H1 (cell line): ENCODE data around the gene LAMC3. TPM values are rescaled to one million over a fixed set of nuclear protein-coding genes. Genes with fewer than 3 reads are reported as not detected.

Source experiments
- CTCF ChIA-PET: fragments of 300-600 bp; sonication (Branson Sonifier 250); formaldehyde crosslinking; loops from one replicate; lab custom pipeline; 2021; ENCODE audit not compliant: partially characterized antibody; lab: Charles Lee
- POLR2A ChIA-PET: fragments of 300-600 bp; sonication (Branson Sonifier 250); formaldehyde crosslinking; loops from one replicate; lab custom pipeline; 2021; ENCODE audit warnings: inconsistent platforms; ENCODE audit not compliant: partially characterized antibody; lab: Charles Lee
- DNase-seq, 2 experiments: peaks; one replicate each; pipeline versions ENCODE4 v3.0.0 to v3.0.0-alpha.2; 2010 to 2022; ENCODE audit warnings: low spot score in 2 of 2, low read depth in 1 of 2, mixed read lengths in 1 of 2
- FAIRE-seq: peaks from 2 replicates; lab custom pipeline; 2011; peaks lifted over from hg19 to GRCh38; lab: Jason Lieb, UNC
- H2AFZ ChIP-seq: 2 replicates; pipeline ENCODE4 v1.8.1; 2012; ENCODE audit warnings: low read length, inconsistent platforms
- H2AK5ac ChIP-seq: 2 replicates; pipeline ENCODE4 v1.6.1; 2013; ENCODE audit warnings: low read depth, low read length
- H2BK120ac ChIP-seq: replicated peaks from 2 replicates; pipeline ENCODE3; 2013; ENCODE audit warnings: low read depth, low read length, inconsistent platforms
- H2BK12ac ChIP-seq: 2 replicates; pipeline ENCODE4 v1.6.1; 2013; ENCODE audit warnings: low read depth, low read length
- H2BK15ac ChIP-seq: 2 replicates; pipeline ENCODE4 v1.6.1; 2013; ENCODE audit warnings: low read length
- H2BK20ac ChIP-seq: 2 replicates; pipeline ENCODE4 v1.6.1; 2013; ENCODE audit warnings: low read length
- H2BK5ac ChIP-seq: 2 replicates; pipeline ENCODE4 v1.6.1; 2013; ENCODE audit warnings: low read depth, low read length
- H3K14ac ChIP-seq: 2 replicates; pipeline ENCODE4 v1.6.1; 2013; ENCODE audit warnings: inconsistent platforms; ENCODE audit not compliant: insufficient read length
- H3K18ac ChIP-seq: 2 replicates; pipeline ENCODE4 v1.6.1; 2013; ENCODE audit warnings: low read length; ENCODE audit errors: extremely low read depth
- H3K23ac ChIP-seq: 2 replicates; pipeline ENCODE4 v1.6.1; 2013; ENCODE audit warnings: inconsistent platforms; ENCODE audit not compliant: insufficient read length
- H3K23me2 ChIP-seq: 2 replicates; pipeline ENCODE4 v1.6.1; 2013; ENCODE audit warnings: low read depth, low read length
- H3K27ac ChIP-seq: 2 replicates; pipeline ENCODE4 v1.6.1; 2011; ENCODE audit warnings: low read depth, low read length, inconsistent platforms
- H3K27me3 ChIP-seq, 4 experiments: replicated peaks in 1 of 4; 1 replicate in 1 of 4; 2 replicates in 3 of 4; pipeline versions ENCODE4 v1.6.1 to v1.8.1; 2011 to 2013; ENCODE audit warnings: low read length in 3 of 4, mild to moderate bottlenecking in 3 of 4, inconsistent platforms in 2 of 4, mixed read lengths in 2 of 4, moderate library complexity in 1 of 4; ENCODE audit not compliant: control insufficient read depth in 3 of 4, insufficient read depth in 3 of 4; ENCODE audit errors: extremely low read depth in 1 of 4
- H3K36me3 ChIP-seq, 4 experiments: 2 replicates each; pipeline versions ENCODE4 v1.6.1 to v1.8.1; 2011 to 2013; ENCODE audit warnings: mild to moderate bottlenecking in 4 of 4, low read length in 3 of 4, moderate library complexity in 2 of 4, control low read depth in 1 of 4, inconsistent platforms in 1 of 4; ENCODE audit not compliant: insufficient read depth in 4 of 4, control insufficient read depth in 2 of 4
- H3K4ac ChIP-seq: replicated peaks from 2 replicates; pipeline ENCODE3; 2013; ENCODE audit warnings: low read length, low read depth, mixed read lengths, inconsistent platforms; ENCODE audit not compliant: insufficient read length
- H3K4me1 ChIP-seq, 4 experiments: replicated peaks in 1 of 4; 1 replicate in 1 of 4; 2 replicates in 3 of 4; pipeline versions ENCODE4 v1.6.1 to v1.8.1; 2011 to 2013; ENCODE audit warnings: low read length in 3 of 4, inconsistent platforms in 2 of 4, mixed read lengths in 1 of 4; ENCODE audit not compliant: insufficient read depth in 4 of 4, control insufficient read depth in 3 of 4
- H3K4me2 ChIP-seq, 2 experiments: 2 replicates each; pipeline versions ENCODE4 v1.6.1 to v1.8.1; 2011 to 2013; ENCODE audit warnings: low read depth in 2 of 2, low read length in 2 of 2, control low read depth in 1 of 2, inconsistent platforms in 1 of 2, mild to moderate bottlenecking in 1 of 2; ENCODE audit not compliant: insufficient read depth in 1 of 2
- H3K4me3 ChIP-seq, 4 experiments: fragments of 200-600, 300-600 bp in 1 of 4; sonication (generic), shearing (Covaris generic), sonication (Bioruptor Twin) in 1 of 4; 2 replicates each; pipeline versions ENCODE4 v1.5.1 to v1.8.1; 2011 to 2016; ENCODE audit warnings: low read length in 4 of 4, low read depth in 3 of 4, control low read depth in 2 of 4, inconsistent platforms in 2 of 4, mild to moderate bottlenecking in 2 of 4, mixed read lengths in 1 of 4, moderate library complexity in 1 of 4; ENCODE audit not compliant: insufficient read depth in 2 of 4; ENCODE audit errors: extremely low read depth in 1 of 4
- H3K56ac ChIP-seq: replicated peaks from 2 replicates; pipeline ENCODE3; 2013; ENCODE audit warnings: low read depth, mild to moderate bottlenecking, mixed read lengths, low read length, inconsistent platforms; ENCODE audit not compliant: insufficient read length
- H3K79me1 ChIP-seq: 2 replicates; pipeline ENCODE4 v1.6.1; 2013; ENCODE audit warnings: low read depth, low read length, control low read depth
- H3K79me2 ChIP-seq, 2 experiments: 2 replicates each; pipeline versions ENCODE4 v1.6.1 to v1.8.1; 2012 to 2013; ENCODE audit warnings: low read length in 2 of 2, mild to moderate bottlenecking in 2 of 2, inconsistent platforms in 1 of 2; ENCODE audit not compliant: insufficient read depth in 2 of 2, control insufficient read depth in 1 of 2
- H3K9ac ChIP-seq, 4 experiments: replicated peaks in 1 of 4; 1 replicate in 1 of 4; 2 replicates in 3 of 4; pipeline versions ENCODE4 v1.6.1 to v1.8.1; 2011 to 2013; ENCODE audit warnings: low read depth in 3 of 4, low read length in 3 of 4, control low read depth in 2 of 4, mild to moderate bottlenecking in 2 of 4, moderate library complexity in 2 of 4, inconsistent platforms in 1 of 4; ENCODE audit errors: extremely low read depth in 1 of 4
- H3K9me3 ChIP-seq, 2 experiments: 2 replicates each; pipeline versions ENCODE4 v1.6.1 to v1.8.1; 2012 to 2013; ENCODE audit warnings: mild to moderate bottlenecking in 2 of 2, moderate library complexity in 2 of 2, control low read depth in 1 of 2, inconsistent platforms in 1 of 2, low read depth in 1 of 2, low read length in 1 of 2, mixed read lengths in 1 of 2; ENCODE audit not compliant: insufficient read depth in 2 of 2
- H4K20me1 ChIP-seq, 2 experiments: replicated peaks in 1 of 2; 2 replicates each; pipeline versions ENCODE3 to v1.8.1; 2011 to 2013; ENCODE audit warnings: inconsistent platforms in 2 of 2, low read length in 2 of 2, mild to moderate bottlenecking in 1 of 2; ENCODE audit not compliant: insufficient read depth in 2 of 2, control insufficient read depth in 1 of 2
- H4K5ac ChIP-seq: 2 replicates; pipeline ENCODE4 v1.6.1; 2013; ENCODE audit warnings: low read length, low read depth, mixed read lengths, inconsistent platforms; ENCODE audit not compliant: insufficient read length
- H4K8ac ChIP-seq: 2 replicates; pipeline ENCODE4 v1.8.0; 2013; ENCODE audit warnings: mild to moderate bottlenecking, moderate library complexity, low read length, inconsistent platforms; ENCODE audit not compliant: insufficient read depth; ENCODE audit errors: extremely low read depth
- H4K91ac ChIP-seq: replicated peaks from 2 replicates; pipeline ENCODE3; 2013; ENCODE audit warnings: low read length, mixed read lengths, inconsistent platforms; ENCODE audit not compliant: insufficient read length
- CTCF ChIP-seq, 3 experiments: IDR thresholded peaks; 1 replicate in 2 of 3; 2 replicates in 1 of 3; pipeline versions ENCODE4 v1.5.1 to v1.6.1; 2011; ENCODE audit warnings: low read length in 3 of 3, mild to moderate bottlenecking in 3 of 3, inconsistent platforms in 2 of 3, low read depth in 1 of 3, moderate library complexity in 1 of 3; ENCODE audit not compliant: insufficient read depth in 1 of 3; ENCODE audit errors: control extremely low read depth in 1 of 3
- KDM4A ChIP-seq: IDR thresholded peaks from one replicate; pipeline ENCODE4 v1.7.1; 2012; ENCODE audit warnings: low read depth, mild to moderate bottlenecking, moderate library complexity, low read length, inconsistent platforms; ENCODE audit not compliant: severe bottlenecking
- RAD21 ChIP-seq, 2 experiments: IDR thresholded peaks in 1 of 2; conservative IDR thresholded peaks in 1 of 2; 2 replicates each; pipeline ENCODE4 v1.6.1; 2011; ENCODE audit warnings: low read depth in 2 of 2, low read length in 2 of 2, improper control_type of control experiment in 1 of 2, inconsistent platforms in 1 of 2, mild to moderate bottlenecking in 1 of 2, moderate library complexity in 1 of 2
- SP4 ChIP-seq: IDR thresholded peaks from 2 replicates; pipeline ENCODE4 v1.6.1; 2012; ENCODE audit warnings: low read length, inconsistent platforms
- TAF1 ChIP-seq: IDR thresholded peaks from 2 replicates; pipeline ENCODE4 v1.6.1; 2011; ENCODE audit warnings: mild to moderate bottlenecking, low read depth, low read length
- USF2 ChIP-seq: IDR thresholded peaks from 2 replicates; pipeline ENCODE4 v1.6.1; 2011; ENCODE audit warnings: low read length, improper control_type of control experiment
- YY1 ChIP-seq: IDR thresholded peaks from 2 replicates; pipeline ENCODE4 v1.6.1; 2011; ENCODE audit warnings: low read depth, mild to moderate bottlenecking, low read length
- WGBS, 2 experiments: shearing (Covaris generic) in 1 of 2; methylation state at CpG; one replicate each; pipeline versions ENCODE4 v1.1.6 to v1.1.7; 2013 to 2015; ENCODE audit warnings: low lambda C conversion rate in 2 of 2, mixed read lengths in 2 of 2, inconsistent platforms in 1 of 2, low coverage in 1 of 2, missing lambda C conversion rate in 1 of 2; ENCODE audit not compliant: insufficient replicate concordance in 2 of 2, insufficient coverage in 1 of 2, insufficient read length in 1 of 2; ENCODE audit errors: extremely low coverage in 1 of 2, missing lambda C conversion rate in 1 of 2; 5-methylcytosine and 5-hydroxymethylcytosine counted together
- polyA plus RNA-seq, 7 experiments: library from polyadenylated mRNA; depleted of rRNA in 3 of 7; stranded (reverse) in 5 of 7; unstranded in 2 of 7; fragments of >200 nt in 5 of 7; fragments of 200-250 nt in 2 of 7; gene quantifications; 1 replicate in 5 of 7; 2 replicates in 1 of 7; 4 replicates in 1 of 7; pipeline versions ENCODE4 v1.2.1 to v1.2.3, GENCODE V29; 2011 to 2013; ENCODE audit warnings: missing spikeins in 2 of 7, mixed read lengths in 2 of 7
- total RNA-seq: library from RNA; stranded (reverse); fragmentation: NEBNext Ultra II Directional; extraction: Animal tissue kit (Norgen Biotek cat#: 25700); gene quantifications from 2 replicates; pipeline ENCODE4 v1.2.1, GENCODE V29; 2021

The LAMC3 gene
- total and polyA plus RNA-seq, 2 of the 8 experiments (the other 6 are each of a cell fraction or from before 2014, with no cell fraction given): 9.3 to 12.3 TPM

DNA sequence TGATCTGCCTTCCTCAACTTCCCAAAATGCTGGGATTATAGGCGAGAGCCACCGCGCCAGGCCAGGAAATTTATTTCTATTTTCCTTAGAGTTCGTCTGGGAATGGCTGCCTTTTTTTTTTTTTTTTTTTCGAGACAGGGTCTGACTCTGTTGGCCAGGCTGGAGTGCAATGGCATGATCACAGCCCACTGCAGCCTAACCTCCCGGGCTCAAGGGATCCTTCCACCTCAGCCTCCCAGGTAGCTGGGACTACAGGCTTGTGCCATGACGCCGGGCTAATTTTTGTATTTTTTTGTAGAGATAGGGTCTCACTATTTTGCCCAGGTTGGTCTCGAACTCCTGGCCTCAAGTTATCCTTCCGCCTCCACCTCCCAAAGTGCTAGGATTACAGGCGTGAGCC, 888 bp upstream of the LAMC3 start:
- Histone ChIP-seq H3K27ac (no peak overlapping the region), H3K9ac (no peak overlapping the region), H2BK5ac (no peak overlapping the region), H2AK5ac (no peak overlapping the region), H4K8ac (no peak overlapping the region), H2BK12ac (no peak overlapping the region), H3K4me2 (no peak overlapping the region), H3K36me3 (no peaks in the 10 kb centered on the region), H4K20me1 (no peaks in the 10 kb centered on the region), H3K79me2 (no peaks in the 10 kb centered on the region), H4K5ac (no peak overlapping the region), H2AFZ (no peak overlapping the region), H3K23ac (no peak overlapping the region), H3K4me3 (no peak overlapping the region), H4K91ac (no peak overlapping the region), H3K56ac (no peak overlapping the region), H3K14ac (no peak overlapping the region), H3K4me1 (peaks cover 2 to 22% (median 8%) of the 10 kb centered on the region in 4 experiments), H3K79me1 (peaks cover 2% of the 10 kb centered on the region; the same call in 1 of the 2 replicates), H2BK120ac (no peak overlapping the region), H3K9me3 (no peaks in the 10 kb centered on the region), H3K4ac (no peak overlapping the region), H3K23me2 (peaks cover 8% of the 10 kb centered on the region; the same call in 1 of the 2 replicates)
- ChIA-PET POLR2A (interaction anchor here (0.7 kb wide), 1 partner anchor 10 kb away, joined by 4 read pairs; no protein-coding TSS in a partner anchor), CTCF (interaction anchor here (0.6 to 17.5 kb wide), 7 partner anchors 9 to 227 kb away, joined by 3 to 156 read pairs (median 3); no protein-coding TSS in a partner anchor)
- FAIRE-seq (no peak), DNase-seq (no peak)
- WGBS, 2 experiments: 82% methylated on average over 10 of the region's 11 CpGs; no CpG with 5 or more reads in 1 of the 2 experiments
- TF ChIP-seq CTCF (IDR thresholded peaks at IDR 0.05; ENCODE audit: control extremely low read depth in 1 of 3, insufficient read depth in 1 of 3, low read depth in 1 of 3, low read length in 3 of 3): no peak
- TF ChIP-seq RAD21 (IDR thresholded peaks at IDR 0.05 in 1 of 2, conservative IDR thresholded peaks at IDR 0.05 in 1 of 2; ENCODE audit: low read depth in 2 of 2, low read length in 2 of 2): no peak
- TF ChIP-seq USF2: no peak
- no peak for TF ChIP-seq SP4
- no peak for TF ChIP-seq YY1
- no peak for TF ChIP-seq KDM4A
- no peak for TF ChIP-seq TAF1
- TF ChIP-seq, all 59 proteins: peak for 0
- Histone ChIP-seq H2BK15ac (no peak overlapping the region), H2BK20ac (no peak overlapping the region), H3K27me3 (peaks cover 0 to 10% (median 7%) of the 10 kb centered on the region in 4 experiments; a peak in 5 of 7 replicates), H3K18ac (no peak overlapping the region)
